HepG2 (cell line): ENCODE data around the gene FAM156B. TPM values are rescaled to one million over a fixed set of nuclear protein-coding genes. Genes with fewer than 3 reads are reported as not detected.

ENCODE experiments used
- ARHGAP35 ChIP-seq: sonication (generic); formaldehyde crosslinking; IDR thresholded peaks from 2 replicates; pipeline ENCODE4 v1.9.0; 2022; ENCODE audit warnings: mild to moderate bottlenecking, inconsistent platforms, moderate library complexity, missing genetic modification reagents, borderline replicate concordance
- ATF4 ChIP-seq, 2 experiments: fragments of 450-650 bp in 1 of 2; sonication (generic) in 1 of 2; formaldehyde crosslinking; IDR thresholded peaks; 2 replicates each; pipeline versions ENCODE4 v1.5.0 to v1.8.0; 2020 to 2022; ENCODE audit warnings: mild to moderate bottlenecking in 1 of 2, missing genetic modification reagents in 1 of 2
- CHCHD3 ChIP-seq: sonication (generic); formaldehyde crosslinking; IDR thresholded peaks from 2 replicates; pipeline ENCODE4 v1.8.0; 2022; ENCODE audit warnings: mild to moderate bottlenecking, missing genetic modification reagents, moderate library complexity
- EZH2 ChIP-seq: conservative IDR thresholded peaks from 2 replicates; pipeline ENCODE4 v1.6.1; 2012; ENCODE audit warnings: mild to moderate bottlenecking, low read depth, low read length, moderate library complexity
- HNF4A ChIP-seq: sonication (generic); formaldehyde crosslinking; IDR thresholded peaks from 2 replicates; pipeline ENCODE4 v1.4.0; 2020; ENCODE audit warnings: missing genetic modification reagents
- KMT2B ChIP-seq: IDR thresholded peaks from 2 replicates; pipeline ENCODE4 v1.6.1; 2016; ENCODE audit warnings: missing genetic modification reagents, missing compliant biosample characterization
- NFATC3 ChIP-seq: sonication (generic); formaldehyde crosslinking; IDR thresholded peaks from 2 replicates; pipeline ENCODE4 v1.5.1; 2020; ENCODE audit warnings: mild to moderate bottlenecking, missing genetic modification reagents
- RFXANK ChIP-seq: IDR thresholded peaks from 2 replicates; pipeline ENCODE4 v1.6.1; 2016
- SCMH1 ChIP-seq: sonication (generic); formaldehyde crosslinking; IDR thresholded peaks from 2 replicates; pipeline ENCODE4 v1.9.0; 2021; ENCODE audit warnings: missing genetic modification reagents, mild to moderate bottlenecking, borderline replicate concordance
- SIX1 ChIP-seq: sonication (generic); formaldehyde crosslinking; IDR thresholded peaks from 2 replicates; pipeline ENCODE4 v1.4.0; 2020; ENCODE audit warnings: missing genetic modification reagents, borderline replicate concordance
- SRF ChIP-seq: IDR thresholded peaks from 2 replicates; pipeline ENCODE4 v1.6.1; 2011; ENCODE audit warnings: mild to moderate bottlenecking, low read depth, low read length, moderate library complexity
- TAF1 ChIP-seq: sonication (generic); formaldehyde crosslinking; IDR thresholded peaks from 2 replicates; pipeline ENCODE4 v1.4.0; 2020; ENCODE audit warnings: missing genetic modification reagents
- TBP ChIP-seq: sonication (generic); formaldehyde crosslinking; IDR thresholded peaks from 2 replicates; pipeline ENCODE4 v1.5.0; 2020; ENCODE audit warnings: missing genetic modification reagents
- TSC22D2 ChIP-seq: sonication (generic); formaldehyde crosslinking; IDR thresholded peaks from 2 replicates; pipeline ENCODE4 v1.5.1; 2020; ENCODE audit warnings: missing genetic modification reagents, mild to moderate bottlenecking, borderline replicate concordance
- WIZ ChIP-seq: sonication (generic); formaldehyde crosslinking; IDR thresholded peaks from 2 replicates; pipeline ENCODE4 v1.5.1; 2020; ENCODE audit warnings: mild to moderate bottlenecking, missing genetic modification reagents
- ZFP36L1 ChIP-seq: sonication (generic); formaldehyde crosslinking; IDR thresholded peaks from 2 replicates; pipeline ENCODE4 v1.8.0; 2022; ENCODE audit warnings: mild to moderate bottlenecking, missing genetic modification reagents, moderate library complexity
- ZNF121 ChIP-seq: sonication (generic); formaldehyde crosslinking; IDR thresholded peaks from 2 replicates; pipeline ENCODE4 v1.5.0; 2020; ENCODE audit warnings: mild to moderate bottlenecking, missing genetic modification reagents
- ZNF136 ChIP-seq: sonication (generic); formaldehyde crosslinking; IDR thresholded peaks from 2 replicates; pipeline ENCODE4 v1.8.1; 2022; ENCODE audit warnings: low read depth, mild to moderate bottlenecking, moderate library complexity, missing genetic modification reagents
- ZNF33A ChIP-seq: sonication (generic); formaldehyde crosslinking; IDR thresholded peaks from 2 replicates; pipeline ENCODE4 v1.5.1; 2020; ENCODE audit warnings: missing genetic modification reagents, mild to moderate bottlenecking, moderate library complexity, borderline replicate concordance
- ZNF460 ChIP-seq: sonication (generic); formaldehyde crosslinking; IDR thresholded peaks from 2 replicates; pipeline ENCODE4 v1.5.1; 2020; ENCODE audit warnings: missing genetic modification reagents, mild to moderate bottlenecking, borderline replicate concordance
- ZNF530 ChIP-seq: sonication (generic); formaldehyde crosslinking; IDR thresholded peaks from 2 replicates; pipeline ENCODE4 v1.5.0; 2020; ENCODE audit warnings: low read depth, mild to moderate bottlenecking, missing genetic modification reagents
- ZNF546 ChIP-seq: sonication (generic); formaldehyde crosslinking; conservative IDR thresholded peaks from 2 replicates; pipeline ENCODE4 v1.8.1; 2023; ENCODE audit warnings: mild to moderate bottlenecking, missing genetic modification reagents
- ZNF550 ChIP-seq: sonication (generic); formaldehyde crosslinking; IDR thresholded peaks from 2 replicates; pipeline ENCODE4 v1.4.0; 2020; ENCODE audit warnings: mild to moderate bottlenecking, missing genetic modification reagents, borderline replicate concordance
- ZNF639 ChIP-seq: conservative IDR thresholded peaks from 2 replicates; pipeline ENCODE4 v1.6.1; 2018; ENCODE audit warnings: missing genetic modification reagents
- ZSCAN21 ChIP-seq: sonication (generic); formaldehyde crosslinking; IDR thresholded peaks from 2 replicates; pipeline ENCODE4 v1.8.0; 2022; ENCODE audit warnings: mild to moderate bottlenecking, missing genetic modification reagents, moderate library complexity, borderline replicate concordance
- ZSCAN25 ChIP-seq: sonication (generic); formaldehyde crosslinking; IDR thresholded peaks from 2 replicates; pipeline ENCODE4 v1.8.0; 2022; ENCODE audit warnings: mild to moderate bottlenecking, missing genetic modification reagents
- polyA plus RNA-seq, 8 experiments: library from polyadenylated mRNA; depleted of rRNA in 3 of 8; stranded (reverse) in 7 of 8; unstranded in 1 of 8; fragments of >200 nt; fragmentation: Illumina TruSeq in 4 of 8; extraction: Trizol in 4 of 8; gene quantifications; 2 replicates each; pipeline versions ENCODE4 v1.2.1 to v1.2.3, GENCODE V29; 2011 to 2016; ENCODE audit warnings: low read depth in 4 of 8, missing spikeins in 1 of 8, mixed read lengths in 1 of 8; ENCODE audit not compliant: insufficient read depth in 1 of 8
- total RNA-seq, 5 experiments: library from RNA; depleted of rRNA; stranded (reverse); fragments of >200 nt; fragmentation: Illumina TruSeq; extraction: Trizol; gene quantifications; 2 replicates each; pipeline ENCODE4 v1.2.3, GENCODE V29; 2016; ENCODE audit warnings: low read depth in 1 of 5
- TF ChIP-seq, protein P1 (sequence below): sonication (generic); formaldehyde crosslinking; IDR thresholded peaks from 2 replicates; pipeline ENCODE4 v1.8.1; 2022; ENCODE audit warnings: mild to moderate bottlenecking, missing genetic modification reagents

The FAM156B gene
- total and polyA plus RNA-seq, 2 of the 13 experiments (the other 11 are each of a cell fraction or from before 2014, with no cell fraction given): 7.8 to 82.1 TPM

GRCh38 chrX:52934704-52935469 is 37.8 kb downstream of the FAM156B start (continued):
- no peak for TF ChIP-seq ARHGAP35 (CRISPR knock-in tag)
- TF ChIP-seq ZNF530 (CRISPR knock-in tag): no peak
- TF ChIP-seq TBP (CRISPR knock-in tag): no peak
- no peak for TF ChIP-seq ZNF136 (CRISPR knock-in tag)
- TF ChIP-seq TSC22D2 (CRISPR knock-in tag): no peak
- TF ChIP-seq SRF: no peak
- TF ChIP-seq ZSCAN21: no peak; the same call in 1 of the 2 replicates
- TF ChIP-seq TAF1 (CRISPR knock-in tag): peak; percentile 74
- TF ChIP-seq SCMH1 (CRISPR knock-in tag): no peak
- no peak for TF ChIP-seq NFATC3 (CRISPR knock-in tag)
- TF ChIP-seq CHCHD3: no peak
- TF ChIP-seq HNF4A (CRISPR knock-in tag): no peak
- no peak for TF ChIP-seq WIZ (CRISPR knock-in tag)
- TF ChIP-seq ZNF33A: no peak
- no peak for TF ChIP-seq SIX1 (CRISPR knock-in tag)
- TF ChIP-seq ZNF546 (CRISPR knock-in tag): no peak
- TF ChIP-seq ZNF121 (CRISPR knock-in tag): no peak
- TF ChIP-seq KMT2B (CRISPR knock-in tag): 0 out of 2 replicates have a peak, but pooled peaks have one; percentile 66
- TF ChIP-seq, protein P1, sequence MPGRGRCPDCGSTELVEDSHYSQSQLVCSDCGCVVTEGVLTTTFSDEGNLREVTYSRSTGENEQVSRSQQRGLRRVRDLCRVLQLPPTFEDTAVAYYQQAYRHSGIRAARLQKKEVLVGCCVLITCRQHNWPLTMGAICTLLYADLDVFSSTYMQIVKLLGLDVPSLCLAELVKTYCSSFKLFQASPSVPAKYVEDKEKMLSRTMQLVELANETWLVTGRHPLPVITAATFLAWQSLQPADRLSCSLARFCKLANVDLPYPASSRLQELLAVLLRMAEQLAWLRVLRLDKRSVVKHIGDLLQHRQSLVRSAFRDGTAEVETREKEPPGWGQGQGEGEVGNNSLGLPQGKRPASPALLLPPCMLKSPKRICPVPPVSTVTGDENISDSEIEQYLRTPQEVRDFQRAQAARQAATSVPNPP (CRISPR knock-in tag): no peak
- TF ChIP-seq ZFP36L1 (CRISPR knock-in tag): no peak
- peak in 1 of 2 experiments; percentile 47; a peak in 1 of 4 replicates for TF ChIP-seq ATF4 (CRISPR knock-in tag; IDR thresholded peaks at IDR 0.05)
- TF ChIP-seq RFXANK (CRISPR knock-in tag): no peak
- no peak for TF ChIP-seq EZH2
- TF ChIP-seq ZNF460: no peak
- TF ChIP-seq ZNF639: no peak
- peak; percentile 99 for TF ChIP-seq ZSCAN25 (CRISPR knock-in tag)
- no peak for TF ChIP-seq ZNF550 (CRISPR knock-in tag)
